IPS DF 19.7 (cell line): Measurements from ENCODE around the gene TSPAN13.

ENCODE experiments used
- DNase-seq: peaks from one replicate; pipeline ENCODE4 v3.0.0-alpha.2; 2013; ENCODE audit warnings: low read depth, low spot score

The TSPAN13 gene

GRCh38 chr7:16812542-16813231 lies 59.1 kb downstream of the TSPAN13 start:
- no peak for DNase-seq

GRCh38 chr7:16813232-16813616 lies 59.7 kb downstream of the TSPAN13 start:
- DNase-seq, result no peak

GRCh38 chr7:16815001-16815400 lies 61.4 kb downstream of the TSPAN13 start:
- DNase-seq, result no peak

- DNase-seq, result no peak
These were observed 63.3 kb downstream of the TSPAN13 start for GRCh38 chr7:16816824-16817223.

- no peak for DNase-seq
These were observed 64.0 kb downstream of the TSPAN13 start for GRCh38 chr7:16817536-16817935.

GRCh38 chr7:16818732-16819131 lies 65.2 kb downstream of the TSPAN13 start:
- no peak for DNase-seq

- DNase-seq, result no peak
These were observed 68.5 kb downstream of the TSPAN13 start for GRCh38 chr7:16822029-16822428.

- no peak for DNase-seq
These were observed 72.5 kb downstream of the TSPAN13 start for GRCh38 chr7:16826060-16826459.

GRCh38 chr7:16833373-16833772 lies 79.8 kb downstream of the TSPAN13 start:
- no peak for DNase-seq
